GM12872 (cell line): Measurements from ENCODE around the gene RAI1.

ENCODE experiments used
- CTCF ChIP-seq: IDR thresholded peaks from 3 replicates; pipeline ENCODE4 v1.5.1; 2011; ENCODE audit warnings: low read depth, mild to moderate bottlenecking, low read length, moderate library complexity; ENCODE audit not compliant: insufficient read depth

Gene RAI1

GRCh38 chr17:17811381-17812210, 130.3 kb downstream of the RAI1 start:
- no peak for TF ChIP-seq CTCF

GRCh38 chr17:17812211-17813054, 131.2 kb downstream of the RAI1 start:
- TF ChIP-seq CTCF = peak; percentile 98

GRCh38 chr17:17813055-17813724, 131.9 kb downstream of the RAI1 start:
- TF ChIP-seq CTCF = no peak

GRCh38 chr17:17813725-17814095, 132.5 kb downstream of the RAI1 start:
- no peak for TF ChIP-seq CTCF

GRCh38 chr17:17814162-17815061, 133.2 kb downstream of the RAI1 start:
- no peak for TF ChIP-seq CTCF

GRCh38 chr17:17815062-17815406, 133.8 kb downstream of the RAI1 start:
- TF ChIP-seq CTCF = no peak
